Endodermal cell (in vitro differentiated cells): ENCODE results near the gene DRGX. TPM values are rescaled to one million over a fixed set of nuclear protein-coding genes. Genes with fewer than 3 reads are reported as not detected.

ENCODE experiments used
- DNase-seq: peaks from one replicate; pipeline ENCODE4 v3.0.0-alpha.2; 2017
- H3K27ac ChIP-seq: 2 replicates; pipeline ENCODE4 v1.5.1; 2013; ENCODE audit warnings: mild to moderate bottlenecking, low read depth, low read length, moderate library complexity
- H3K27me3 ChIP-seq: 2 replicates; pipeline ENCODE4 v1.6.1; 2013; ENCODE audit warnings: mild to moderate bottlenecking, low read length, moderate library complexity; ENCODE audit not compliant: insufficient read depth, control insufficient read depth, poor library complexity, severe bottlenecking
- H3K36me3 ChIP-seq: 2 replicates; pipeline ENCODE4 v1.7.0; 2013; ENCODE audit warnings: mild to moderate bottlenecking, low read length, moderate library complexity; ENCODE audit not compliant: control insufficient read depth, insufficient read depth
- H3K4me1 ChIP-seq: one replicate; pipeline ENCODE4 v1.7.0; 2013; ENCODE audit warnings: low read length; ENCODE audit not compliant: control insufficient read depth, insufficient read depth
- H3K4me3 ChIP-seq: 2 replicates; pipeline ENCODE4 v1.5.1; 2013; ENCODE audit warnings: mild to moderate bottlenecking, low read length, moderate library complexity
- H3K9ac ChIP-seq: 2 replicates; pipeline ENCODE4 v1.6.1; 2013; ENCODE audit warnings: mild to moderate bottlenecking, low read length, moderate library complexity; ENCODE audit not compliant: poor library complexity, severe bottlenecking; ENCODE audit errors: extremely low read depth
- H3K9me3 ChIP-seq: 2 replicates; pipeline ENCODE4 v1.6.1; 2013; ENCODE audit warnings: mild to moderate bottlenecking, low read length, moderate library complexity; ENCODE audit not compliant: control insufficient read depth
- H3K27ac Mint-ChIP-seq: 2 replicates; pipeline ENCODE4 v1.8.0; 2020; ENCODE audit warnings: mixed read lengths
- H3K27me3 Mint-ChIP-seq: 2 replicates; pipeline ENCODE4 v1.8.0; 2021; ENCODE audit warnings: mild to moderate bottlenecking, mixed read lengths; ENCODE audit not compliant: insufficient read depth
- H3K36me3 Mint-ChIP-seq: 2 replicates; pipeline ENCODE4 v1.8.0; 2020; ENCODE audit warnings: low read depth, mixed read lengths
- H3K4me1 Mint-ChIP-seq: 2 replicates; pipeline ENCODE4 v1.8.0; 2020; ENCODE audit warnings: mixed read lengths
- H3K4me3 Mint-ChIP-seq: 2 replicates; pipeline ENCODE4 v1.8.0; 2020; ENCODE audit warnings: mild to moderate bottlenecking, moderate library complexity, mixed read lengths
- H3K9me3 Mint-ChIP-seq: 2 replicates; pipeline ENCODE4 v1.8.0; 2020; ENCODE audit warnings: mild to moderate bottlenecking, mixed read lengths
- CTCF ChIP-seq: fragments of 200-600 bp; sonication (generic); conservative IDR thresholded peaks from 2 replicates; pipeline ENCODE4 v1.5.0; 2021; ENCODE audit warnings: antibody characterized with exemption, mild to moderate bottlenecking
- WGBS, 2 experiments: methylation state at CpG; one replicate each; pipeline versions ENCODE4 v1.1.5 to v1.1.7; 2013; ENCODE audit warnings: missing lambda C conversion rate in 2 of 2, mixed read lengths in 1 of 2; ENCODE audit not compliant: insufficient coverage in 1 of 2, insufficient read length in 1 of 2; 5-methylcytosine and 5-hydroxymethylcytosine counted together
- total RNA-seq, 2 donors: library from RNA; stranded (reverse); fragmentation: NEBNext Ultra II Directional in 1 of 2; extraction: Animal tissue kit (Norgen Biotek cat#: 25700) in 1 of 2; gene quantifications; 2 replicates in 1 of 2; 3 replicates in 1 of 2; pipeline ENCODE4 v1.2.1, GENCODE V29; 2021

Gene DRGX
- total RNA-seq, 2 donors from 2014 or later: not detected

GRCh38 chr10:49347827-49348226, 48.1 kb downstream of the DRGX start:
- no peaks in the 10 kb centered on the region for H3K4me1 ChIP-seq
- Mint-ChIP-seq H3K27me3 (no peaks in the 10 kb centered on the region), H3K9me3 (no peaks in the 10 kb centered on the region), H3K4me3 (no peak overlapping the region), H3K36me3 (no peaks in the 10 kb centered on the region), H3K27ac (no peak overlapping the region), H3K4me1 (no peaks in the 10 kb centered on the region)
- no peaks in the 10 kb centered on the region for H3K27me3 ChIP-seq
- whole genome bisulfite sequencing, 2 experiments: 87 to 89% methylated on average over 2 to 3 of the region's 3 CpGs
- no peak for TF ChIP-seq CTCF
- no peaks in the 10 kb centered on the region for H3K9me3 ChIP-seq
- no peak for DNase-seq
- H3K9ac ChIP-seq: no peak overlapping the region
- H3K36me3 ChIP-seq: no peaks in the 10 kb centered on the region
- H3K4me3 ChIP-seq: no peak overlapping the region
- no peak overlapping the region for H3K27ac ChIP-seq

- Mint-ChIP-seq H3K36me3 (no peaks in the 10 kb centered on the region), H3K9me3 (no peaks in the 10 kb centered on the region), H3K4me3 (no peak overlapping the region), H3K4me1 (no peaks in the 10 kb centered on the region), H3K27ac (no peak overlapping the region), H3K27me3 (no peaks in the 10 kb centered on the region)
- TF ChIP-seq CTCF: no peak
- H3K4me3 ChIP-seq: no peak overlapping the region
- 91 to 100% methylated on average over 1 to 4 of the region's 4 CpGs for WGBS, 2 experiments
- H3K27ac ChIP-seq: no peak overlapping the region
- no peaks in the 10 kb centered on the region for H3K4me1 ChIP-seq
- H3K9me3 ChIP-seq: no peaks in the 10 kb centered on the region
- DNase-seq: no peak
- no peaks in the 10 kb centered on the region for H3K27me3 ChIP-seq
- no peak overlapping the region for H3K9ac ChIP-seq
- H3K36me3 ChIP-seq: no peaks in the 10 kb centered on the region
Observed at GRCh38 chr10:49347342-49347741, 48.5 kb downstream of the DRGX start.

- H3K27me3 ChIP-seq: no peaks in the 10 kb centered on the region
- Mint-ChIP-seq H3K27ac (no peak overlapping the region), H3K36me3 (no peaks in the 10 kb centered on the region), H3K4me3 (no peak overlapping the region), H3K9me3 (no peaks in the 10 kb centered on the region), H3K27me3 (no peaks in the 10 kb centered on the region), H3K4me1 (no peaks in the 10 kb centered on the region)
- no peak for DNase-seq
- WGBS, 2 experiments: 97% methylated on average over 1 of the region's 2 CpGs; no CpG with 5 or more reads in 1 of the 2 experiments
- no peak overlapping the region for H3K4me3 ChIP-seq
- no peaks in the 10 kb centered on the region for H3K36me3 ChIP-seq
- H3K9me3 ChIP-seq: no peaks in the 10 kb centered on the region
- H3K27ac ChIP-seq: no peak overlapping the region
- no peak for TF ChIP-seq CTCF
- no peak overlapping the region for H3K9ac ChIP-seq
- H3K4me1 ChIP-seq: no peaks in the 10 kb centered on the region
Observed at GRCh38 chr10:49344840-49345239, 51.0 kb downstream of the DRGX start.
